Measurements from ENCODE around the gene OR2H2.

- TF ChIP-seq, protein P1, sequence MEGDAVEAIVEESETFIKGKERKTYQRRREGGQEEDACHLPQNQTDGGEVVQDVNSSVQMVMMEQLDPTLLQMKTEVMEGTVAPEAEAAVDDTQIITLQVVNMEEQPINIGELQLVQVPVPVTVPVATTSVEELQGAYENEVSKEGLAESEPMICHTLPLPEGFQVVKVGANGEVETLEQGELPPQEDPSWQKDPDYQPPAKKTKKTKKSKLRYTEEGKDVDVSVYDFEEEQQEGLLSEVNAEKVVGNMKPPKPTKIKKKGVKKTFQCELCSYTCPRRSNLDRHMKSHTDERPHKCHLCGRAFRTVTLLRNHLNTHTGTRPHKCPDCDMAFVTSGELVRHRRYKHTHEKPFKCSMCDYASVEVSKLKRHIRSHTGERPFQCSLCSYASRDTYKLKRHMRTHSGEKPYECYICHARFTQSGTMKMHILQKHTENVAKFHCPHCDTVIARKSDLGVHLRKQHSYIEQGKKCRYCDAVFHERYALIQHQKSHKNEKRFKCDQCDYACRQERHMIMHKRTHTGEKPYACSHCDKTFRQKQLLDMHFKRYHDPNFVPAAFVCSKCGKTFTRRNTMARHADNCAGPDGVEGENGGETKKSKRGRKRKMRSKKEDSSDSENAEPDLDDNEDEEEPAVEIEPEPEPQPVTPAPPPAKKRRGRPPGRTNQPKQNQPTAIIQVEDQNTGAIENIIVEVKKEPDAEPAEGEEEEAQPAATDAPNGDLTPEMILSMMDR (IDR thresholded peaks at IDR 0.05; ENCODE audit: low read length) = no peak
- no peak for TF ChIP-seq EZH2 (optimal IDR thresholded peaks at IDR 0.05; ENCODE audit: low read depth, low read length)
- no peak for TF ChIP-seq EZH2phosphoT487 (IDR thresholded peaks at IDR 0.05; ENCODE audit: low read length)
These were observed 18.5 kb downstream of the OR2H2 start for GRCh38 chr6:29603456-29603855.

All from MM.1S (cell line).